HG03378 (cell line): Measurements from ENCODE around the gene ZPR1.

Source experiments
- ATAC-seq: cut with Tn5 transposase; IDR thresholded peaks from one replicate; pipeline ENCODE4 v1.9.1; 2021; ENCODE audit warnings: mild to moderate bottlenecking, moderate library complexity; ENCODE audit not compliant: unreplicated experiment

Gene ZPR1

GRCh38 chr11:116792869-116793771 is 5.3 kb upstream of the ZPR1 start:
- ATAC-seq = no peak

- no peak for ATAC-seq
These were observed 4.5 kb upstream of the ZPR1 start for GRCh38 chr11:116792144-116792868.

GRCh38 chr11:116791813-116792143 is 4.0 kb upstream of the ZPR1 start, which contains the start of gene APOA5:
APOA5 (minus strand) TSS chr11:116791879; CDS start chr11:116791860, 19 bp downstream.
- no peak for ATAC-seq

- ATAC-seq = no peak
These were observed 3.4 kb upstream of the ZPR1 start for GRCh38 chr11:116791002-116791812.

- no peak for ATAC-seq
These were observed 2.6 kb upstream of the ZPR1 start for GRCh38 chr11:116790167-116791001.

- no peak for ATAC-seq
These were observed 1.2 kb upstream of the ZPR1 start for GRCh38 chr11:116788975-116789374.

- no peak for ATAC-seq
These were observed 711 bp upstream of the ZPR1 start for GRCh38 chr11:116788534-116788933.

GRCh38 chr11:116787436-116787785 is 412 bp downstream of the ZPR1 start:
- ATAC-seq = no peak

- no peak for ATAC-seq
These were observed 857 bp downstream of the ZPR1 start for GRCh38 chr11:116786966-116787365.

GRCh38 chr11:116786326-116786725 is 1.5 kb downstream of the ZPR1 start:
- no peak for ATAC-seq

- ATAC-seq = no peak
These were observed 5.1 kb downstream of the ZPR1 start for GRCh38 chr11:116782728-116783127.

GRCh38 chr11:116778556-116778955 is 9.3 kb downstream of the ZPR1 start:
- no peak for ATAC-seq

- ATAC-seq = no peak
These were observed 10.8 kb downstream of the ZPR1 start for GRCh38 chr11:116777056-116777455.

GRCh38 chr11:116776522-116776984 is 11.3 kb downstream of the ZPR1 start:
- no peak for ATAC-seq

- ATAC-seq = no peak
These were observed 11.8 kb downstream of the ZPR1 start for GRCh38 chr11:116775975-116776374.

GRCh38 chr11:116774661-116775060 is 13.2 kb downstream of the ZPR1 start:
- ATAC-seq = no peak

GRCh38 chr11:116773203-116774097 is 14.4 kb downstream of the ZPR1 start:
- ATAC-seq = peak; percentile 34

GRCh38 chr11:116772443-116773202 is 15.2 kb downstream of the ZPR1 start, which contains the start of gene BUD13:
BUD13 (minus strand) TSS chr11:116772987; CDS start chr11:116772964, 23 bp downstream.
- ATAC-seq = peak; percentile 68
